GM19438 (cell line): Measurements from ENCODE around the gene DOK7.

Experiments
- ATAC-seq: cut with Tn5 transposase; IDR thresholded peaks from one replicate; pipeline ENCODE4 v1.9.1; 2021; ENCODE audit warnings: low read depth; ENCODE audit not compliant: unreplicated experiment

Gene DOK7

DNA sequence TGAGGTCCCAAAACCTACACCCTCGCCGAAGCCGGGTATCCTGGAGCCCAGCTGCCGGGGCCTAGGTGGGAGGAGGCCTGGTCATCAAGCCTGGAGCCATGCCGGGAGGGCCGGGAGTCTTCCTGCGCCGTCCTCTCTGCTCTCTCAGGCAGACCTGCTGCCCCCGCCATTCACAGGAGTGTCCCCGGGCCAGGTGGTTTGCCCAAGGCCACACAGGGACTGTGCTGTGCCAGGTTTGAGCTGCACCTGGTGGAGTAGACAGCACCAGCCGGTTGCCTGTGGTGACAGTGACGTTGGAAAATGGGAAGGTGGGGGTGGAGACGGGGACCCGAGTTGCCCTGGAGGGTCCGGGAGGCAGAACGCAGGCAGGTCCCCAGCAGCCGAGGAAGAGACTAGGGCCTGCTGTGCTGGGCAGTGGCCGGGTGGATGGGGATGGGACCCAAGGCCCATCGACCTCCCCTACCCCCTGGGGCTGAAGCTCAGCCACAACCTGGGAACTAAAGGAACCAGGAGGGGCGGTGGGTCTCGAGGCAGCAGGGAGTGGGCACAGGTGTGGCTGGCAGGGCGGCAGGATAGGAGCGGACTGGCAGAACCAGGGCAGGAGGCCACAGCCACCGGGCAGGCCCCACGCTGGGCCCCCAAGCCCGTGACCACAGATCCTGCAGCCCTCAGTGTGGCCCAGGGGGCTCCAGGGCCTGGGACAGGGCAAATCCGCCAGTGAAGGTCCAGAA lies 9.5 kb downstream of the DOK7 start:
- no peak for ATAC-seq

DNA sequence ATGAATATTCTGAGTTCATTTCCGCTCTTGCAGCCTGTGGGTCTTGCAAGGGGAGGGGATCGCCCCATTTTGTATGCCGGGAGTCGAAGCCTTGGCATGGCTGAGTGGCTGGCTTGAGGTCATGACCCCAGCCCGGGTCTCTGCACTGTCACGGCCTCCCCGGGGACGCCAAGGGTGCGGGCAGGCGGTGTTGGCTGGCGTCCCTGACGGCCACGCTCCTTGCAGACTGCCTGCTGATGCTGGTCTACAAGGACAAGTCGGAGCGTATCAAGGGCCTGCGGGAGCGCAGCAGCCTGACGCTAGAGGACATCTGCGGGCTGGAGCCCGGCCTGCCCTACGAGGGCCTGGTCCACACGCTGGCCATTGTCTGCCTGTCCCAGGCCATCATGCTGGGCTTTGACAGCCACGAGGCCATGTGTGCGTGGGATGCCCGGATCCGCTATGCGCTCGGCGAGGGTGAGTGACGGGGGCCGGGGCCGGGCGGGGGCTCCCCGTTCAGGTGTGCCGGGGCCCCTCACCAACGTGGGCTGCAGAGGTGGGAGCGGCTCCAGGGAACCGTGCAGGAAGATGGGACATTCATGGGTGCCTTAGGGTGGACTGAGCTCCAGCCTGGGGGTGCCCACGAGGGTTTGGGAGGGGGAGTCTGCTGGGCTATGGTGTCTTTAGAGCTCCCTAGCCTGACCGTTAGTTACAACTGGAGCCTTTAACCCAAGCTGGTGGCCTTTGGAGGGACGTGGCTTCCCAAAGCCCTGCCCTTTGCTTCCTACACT lies 10.3 kb downstream of the DOK7 start:
- no peak for ATAC-seq

DNA sequence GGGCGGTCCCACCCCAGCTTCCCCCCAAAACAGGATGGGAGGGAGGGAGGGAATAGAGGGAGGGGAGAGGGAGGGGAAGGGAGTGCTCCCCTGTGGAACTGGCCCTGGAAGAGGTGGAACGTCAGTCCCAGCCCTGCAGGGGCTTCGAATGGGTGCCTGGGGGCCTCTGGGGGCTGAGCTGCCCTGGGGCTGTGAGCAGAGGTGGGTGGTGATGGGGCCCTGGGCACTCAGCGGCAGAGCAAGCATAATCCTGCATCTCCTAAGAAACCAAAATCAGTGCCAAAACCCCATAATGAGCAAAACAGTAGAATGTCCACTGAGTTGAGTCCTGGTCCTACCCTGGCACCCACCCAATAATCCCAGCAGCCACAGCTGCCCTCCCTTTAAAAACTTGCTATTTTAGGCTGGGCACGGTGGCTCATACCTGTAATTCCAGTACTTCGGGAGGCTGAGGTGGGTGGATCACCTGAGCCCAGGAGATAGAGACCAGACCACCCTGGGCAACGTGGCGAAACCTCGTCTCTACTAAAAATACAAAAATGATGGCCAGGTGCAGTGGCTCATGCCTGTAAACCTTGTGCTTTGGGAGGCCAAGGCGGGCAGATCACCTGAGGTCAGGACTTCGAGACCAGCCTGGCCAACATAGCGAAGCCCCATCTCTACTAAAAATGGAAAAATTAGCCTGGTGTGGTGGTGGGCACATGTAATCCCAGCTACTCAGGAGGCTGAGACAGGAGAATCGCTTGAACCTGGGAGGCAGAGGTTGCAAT lies 11.1 kb downstream of the DOK7 start:
- ATAC-seq: no peak

DNA sequence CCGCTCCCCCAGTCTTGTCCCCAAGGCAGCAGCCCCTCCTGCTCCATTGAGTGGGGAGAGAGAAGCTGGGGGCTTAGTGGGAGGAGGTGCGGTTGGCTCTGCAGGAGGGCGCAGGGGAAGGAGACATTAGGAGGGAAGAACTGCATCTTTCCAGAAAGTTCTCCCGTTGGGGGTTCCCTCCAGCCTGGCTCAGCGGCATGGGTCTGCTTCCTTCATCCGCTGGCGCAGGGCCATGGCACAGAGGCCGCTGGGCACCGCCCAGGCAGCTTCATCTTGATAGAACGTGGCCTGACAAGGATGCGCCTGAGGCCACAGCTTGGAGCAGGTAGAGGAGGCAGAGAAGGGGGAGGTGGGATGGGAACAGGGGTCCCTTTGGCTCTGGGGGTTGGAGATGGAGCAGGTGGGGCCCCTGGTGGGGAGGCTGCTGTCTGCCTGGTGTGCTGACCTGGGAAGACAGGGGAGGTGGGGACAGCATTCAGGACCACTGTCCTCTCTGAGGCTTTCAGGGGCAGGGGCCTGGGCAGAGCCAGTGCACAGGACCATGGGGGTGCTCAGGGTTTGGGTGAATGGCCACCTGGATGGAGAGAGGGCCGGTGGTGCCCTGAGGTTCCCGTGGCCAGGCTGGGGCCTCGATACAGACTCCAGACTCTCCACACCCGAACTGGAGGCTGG lies 12.1 kb downstream of the DOK7 start:
- ATAC-seq: no peak

DNA sequence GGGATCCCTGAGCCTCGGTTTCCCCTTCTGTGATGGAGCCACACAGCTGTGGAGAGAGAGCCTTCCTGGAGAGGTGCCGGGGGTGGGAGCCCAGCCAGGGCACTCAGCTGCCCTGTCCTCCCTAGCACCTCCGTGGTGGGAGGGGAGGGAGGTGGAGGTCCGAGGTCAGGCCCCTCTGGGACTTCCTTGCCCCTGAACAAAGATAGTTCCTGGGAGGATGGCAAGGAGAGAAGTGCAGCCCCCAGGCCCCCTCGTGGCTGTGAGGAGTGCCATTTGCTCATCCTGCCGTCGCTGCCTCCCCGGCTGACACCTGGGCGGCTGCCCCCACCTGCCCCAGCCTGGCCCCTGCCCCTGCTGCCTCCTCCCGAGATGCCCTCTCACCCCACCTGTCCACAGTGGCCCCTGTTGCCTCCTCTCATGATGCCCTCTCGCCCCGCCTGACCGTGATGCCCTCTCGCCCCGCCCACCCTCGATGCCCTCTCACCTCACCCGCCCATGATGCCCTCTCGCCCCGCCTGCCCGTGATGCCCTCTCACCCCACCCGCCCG lies 12.7 kb downstream of the DOK7 start:
- ATAC-seq: no peak

DNA sequence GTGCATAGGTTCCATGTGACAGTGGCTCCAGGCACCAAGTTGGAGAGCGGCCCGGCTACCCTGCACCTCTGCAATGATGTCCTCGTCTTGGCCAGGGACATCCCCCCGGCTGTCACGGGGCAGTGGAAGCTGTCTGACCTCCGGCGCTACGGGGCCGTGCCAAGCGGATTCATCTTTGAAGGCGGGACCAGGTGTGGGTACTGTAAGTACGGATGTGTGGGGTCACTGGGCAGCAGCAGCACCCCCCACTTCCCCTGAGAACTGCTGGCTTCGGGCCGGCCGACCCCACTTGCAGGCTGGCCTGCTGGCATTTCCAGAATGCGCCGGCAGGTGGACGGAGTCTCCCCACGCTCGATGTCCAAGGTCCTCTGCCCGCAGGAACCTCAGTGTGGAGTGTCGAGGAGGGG lies 13.2 kb downstream of the DOK7 start:
- no peak for ATAC-seq

DNA sequence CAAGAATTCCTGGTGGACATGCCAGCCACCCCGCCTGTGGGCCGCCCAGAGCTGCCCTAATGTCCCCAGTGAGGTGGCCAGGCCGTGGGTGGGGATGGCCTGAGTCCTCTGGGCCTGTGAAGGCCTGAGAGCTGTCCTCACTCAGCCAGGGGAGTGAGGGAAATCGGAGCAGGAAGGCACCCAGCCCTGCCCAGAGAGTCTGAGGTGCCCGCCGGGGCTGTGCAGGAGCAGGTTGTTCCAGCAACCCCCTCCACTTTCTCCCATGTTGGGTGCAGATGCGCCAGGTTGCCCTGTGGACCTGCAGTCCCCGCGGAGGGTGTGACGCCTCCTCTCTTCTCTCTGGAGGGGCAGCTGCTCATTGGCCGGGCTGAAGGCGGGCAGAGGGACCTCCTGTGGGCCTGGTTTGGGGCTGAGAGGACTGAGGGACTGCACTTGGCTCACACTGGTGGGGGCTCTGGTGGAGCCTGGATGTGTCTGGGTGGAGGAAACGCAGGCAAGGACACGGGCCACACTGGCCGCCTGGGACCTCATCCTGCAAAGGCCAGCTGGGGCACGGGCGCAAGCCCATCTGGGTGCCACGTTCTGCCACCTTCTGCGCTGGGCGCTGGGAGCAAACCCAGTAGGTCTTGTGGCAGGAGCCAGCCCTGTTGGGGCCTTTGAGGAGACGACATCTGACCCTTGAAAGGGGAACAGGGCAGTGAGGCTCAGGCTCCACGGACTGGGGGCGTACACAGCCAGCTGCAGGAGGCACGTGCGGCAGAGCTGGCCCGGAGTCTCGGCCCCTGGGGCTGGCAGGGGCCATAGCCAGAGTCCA lies 14.0 kb downstream of the DOK7 start:
- ATAC-seq: no peak

- ATAC-seq: no peak
Measured at GRCh38 chr4:3477750-3478430, 14.8 kb downstream of the DOK7 start.

DNA sequence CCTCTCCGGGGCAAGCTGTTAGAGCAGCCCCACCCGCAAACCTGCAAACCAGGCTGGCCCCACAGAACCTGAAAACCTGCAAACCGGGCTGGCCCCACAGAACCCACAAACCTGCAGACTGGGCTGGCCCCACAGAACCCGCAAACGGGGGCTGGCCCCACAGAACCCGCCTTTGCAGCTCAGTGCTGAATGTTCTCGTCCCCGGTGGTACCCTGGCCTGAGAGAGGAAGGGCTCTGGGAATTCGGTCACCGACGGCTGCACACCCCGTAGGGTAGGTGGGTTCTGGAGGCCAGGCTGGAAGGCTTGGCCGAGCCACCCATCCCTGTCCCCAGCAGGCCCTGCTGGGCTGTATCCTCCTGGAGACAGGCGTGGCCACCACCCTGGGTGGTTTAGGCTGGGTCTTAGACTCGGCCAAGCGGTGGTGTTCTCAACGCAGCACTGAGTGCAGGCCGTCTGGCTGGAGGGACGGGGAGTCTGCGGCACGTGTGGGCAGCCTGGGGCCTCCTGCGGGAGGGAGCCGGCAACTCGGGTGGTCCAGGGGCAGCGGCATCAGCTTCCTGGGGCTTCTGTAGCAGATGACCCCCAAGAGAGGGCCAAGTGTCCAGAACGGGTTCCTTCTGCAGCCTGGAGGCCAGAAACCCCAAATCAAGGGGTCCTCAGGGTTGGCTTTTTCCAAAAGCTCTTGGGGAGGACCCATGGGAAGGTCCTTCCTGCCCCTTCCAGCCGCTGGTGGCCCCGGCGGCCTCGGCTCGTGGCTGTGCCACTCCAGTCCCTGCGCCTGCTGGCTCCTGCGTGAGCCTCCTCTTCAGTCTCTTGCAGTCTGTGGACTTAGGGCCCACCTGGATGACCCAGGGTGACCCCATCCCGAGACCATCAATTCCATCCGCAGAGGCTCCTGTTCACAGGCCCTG lies 15.6 kb downstream of the DOK7 start:
- no peak for ATAC-seq

DNA sequence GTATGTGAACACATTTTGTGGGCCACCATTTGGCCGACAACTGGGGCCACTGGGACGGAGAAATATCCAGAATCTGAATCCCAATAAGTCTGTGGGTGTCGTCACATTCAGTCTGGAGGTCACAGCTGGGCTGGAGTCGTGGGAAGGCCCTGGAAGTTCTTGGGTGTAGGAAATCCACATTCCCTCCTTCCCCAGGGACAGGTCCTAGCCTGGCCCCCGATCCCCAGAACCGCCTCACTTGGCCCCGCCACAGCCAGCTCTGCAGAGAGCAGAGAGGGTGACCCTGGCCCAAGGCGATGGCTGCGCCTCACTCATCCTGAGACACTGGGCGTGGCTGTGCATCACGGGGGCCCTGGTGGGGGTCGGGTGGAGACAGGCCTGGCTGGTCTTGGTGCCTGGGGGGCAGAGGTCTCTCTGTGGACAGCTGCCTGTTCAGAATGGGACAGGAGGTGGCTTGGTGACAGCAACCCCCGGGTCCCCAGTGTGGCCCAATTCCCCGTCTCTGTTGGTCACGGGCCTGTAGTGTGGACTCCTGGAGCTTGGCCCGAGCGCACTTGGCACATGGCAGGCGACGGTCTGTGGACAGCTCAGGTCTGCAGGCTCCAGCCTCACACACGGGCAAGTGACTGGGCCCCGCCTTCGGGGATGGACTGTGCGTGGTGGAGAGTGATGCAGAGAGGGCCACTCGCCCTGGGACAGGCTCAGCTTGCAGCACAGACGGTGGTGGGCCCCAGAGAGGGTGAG lies 16.4 kb downstream of the DOK7 start:
- no peak for ATAC-seq

- no peak for ATAC-seq
Measured at GRCh38 chr4:3480528-3481112, 17.5 kb downstream of the DOK7 start.

DNA sequence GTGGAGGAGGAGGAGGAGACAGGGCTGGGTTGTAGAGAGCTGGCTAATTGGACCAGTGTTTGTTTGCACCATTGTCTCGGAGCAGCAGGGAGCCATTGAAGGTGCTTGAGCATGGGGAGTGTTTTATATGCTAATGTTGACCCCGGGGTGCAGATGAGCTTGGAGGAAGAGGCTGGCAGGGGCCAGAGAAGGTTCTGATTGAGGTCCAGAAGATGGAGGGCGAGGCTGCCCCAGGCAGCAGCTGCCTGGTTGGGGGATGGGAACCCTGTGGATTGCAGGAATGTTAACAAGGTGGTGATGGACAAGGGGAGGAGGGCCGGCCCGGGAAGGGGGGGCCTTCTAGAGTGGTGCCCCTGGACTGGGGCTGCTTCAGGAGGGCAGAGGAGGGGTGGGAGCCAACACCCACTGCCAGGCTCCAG lies 18.0 kb downstream of the DOK7 start:
- no peak for ATAC-seq

DNA sequence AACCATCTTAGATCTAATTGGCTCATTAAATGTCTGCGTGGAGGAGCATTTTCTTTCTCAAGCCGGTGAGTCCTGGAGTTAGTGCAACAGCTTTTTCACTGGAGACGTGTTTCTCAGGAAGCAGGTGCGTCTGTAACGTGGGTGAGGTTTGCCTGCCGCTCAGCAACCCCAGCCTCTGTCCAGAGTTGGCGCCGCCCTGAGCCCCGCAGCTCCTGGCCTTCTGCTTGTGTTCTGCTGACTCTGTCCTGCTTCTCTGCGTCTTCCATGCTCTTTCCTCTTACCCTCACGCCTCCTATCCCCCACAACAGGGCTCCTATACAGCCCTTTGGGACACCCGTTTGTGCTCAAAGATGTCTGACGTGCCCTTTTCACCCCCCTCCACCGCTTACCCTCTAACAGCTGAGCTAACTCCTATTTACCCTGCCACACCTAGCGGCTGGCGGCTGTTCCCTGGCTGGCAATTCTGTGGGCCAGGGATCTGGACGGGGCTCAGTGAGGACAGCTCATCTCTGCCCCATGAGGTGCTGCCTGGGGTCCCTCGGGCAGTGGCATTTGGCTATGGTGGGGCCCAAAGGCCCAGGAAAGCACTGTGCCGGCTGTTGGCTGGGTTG lies 18.8 kb downstream of the DOK7 start:
- ATAC-seq: no peak

DNA sequence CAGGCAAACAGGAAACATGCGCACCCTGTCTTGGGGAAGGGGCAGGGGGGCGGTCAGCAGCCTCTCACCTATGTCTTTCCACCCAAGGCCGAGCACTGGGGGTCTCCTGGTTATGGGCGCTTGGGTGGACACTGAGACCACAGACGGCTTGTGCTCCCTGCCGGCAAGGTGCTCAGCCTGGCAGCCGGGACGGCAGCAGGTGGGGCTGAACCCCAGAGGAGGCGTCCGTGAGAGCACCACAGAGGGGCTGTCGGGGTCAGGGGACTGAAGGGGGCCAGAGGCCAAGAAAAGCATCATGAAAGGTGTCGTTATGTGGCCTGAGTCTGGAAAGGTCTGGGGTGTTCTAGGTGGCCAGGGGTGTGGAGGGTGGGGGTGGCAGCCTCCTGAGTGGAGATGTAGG lies 19.6 kb downstream of the DOK7 start:
- no peak for ATAC-seq

DNA sequence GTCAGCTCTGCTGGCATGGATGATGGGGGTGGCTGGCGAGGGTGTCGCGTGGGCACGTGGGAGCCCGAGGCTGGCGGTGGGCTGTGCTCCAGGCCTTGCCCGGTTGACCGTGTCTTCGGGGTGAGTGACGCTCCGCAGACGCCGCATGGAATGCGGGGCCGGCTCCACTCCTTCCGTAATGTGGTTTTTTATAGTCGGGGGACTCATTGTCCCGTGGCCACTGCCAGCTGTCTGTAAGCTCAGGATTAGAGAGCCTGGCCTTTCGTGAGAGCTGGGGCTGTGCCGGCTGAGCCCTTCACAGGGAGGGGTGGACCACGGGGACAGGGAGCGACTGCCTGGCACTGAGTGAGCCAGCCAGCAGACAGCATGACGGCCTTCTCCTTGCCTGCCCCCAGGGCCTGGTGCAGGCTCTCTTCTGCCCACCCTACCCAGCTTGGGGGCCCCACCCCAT lies 20.4 kb downstream of the DOK7 start:
- ATAC-seq: no peak

GRCh38 chr4:3484057-3484973 lies 21.2 kb downstream of the DOK7 start:
- ATAC-seq: no peak
